Neural cell (in vitro differentiated cells): ENCODE measurements around the gene FARP1.

Experiments used
- CTCF ChIP-seq: fragments of 450-650 bp; IDR thresholded peaks from 2 replicates; pipeline ENCODE4 v1.5.1; 2014; ENCODE audit warnings: antibody characterized with exemption, mild to moderate bottlenecking, moderate library complexity; ENCODE audit not compliant: poor library complexity, severe bottlenecking
- EP300 ChIP-seq: fragments of 450-650 bp; conservative IDR thresholded peaks from 2 replicates; pipeline ENCODE4 v1.6.1; 2014; ENCODE audit warnings: antibody characterized with exemption, mild to moderate bottlenecking, moderate library complexity; ENCODE audit not compliant: poor library complexity, severe bottlenecking
- EZH2 ChIP-seq: fragments of 200-600, 300-800 bp; shearing (Covaris generic), sonication (generic); IDR thresholded peaks from 2 replicates; pipeline ENCODE4 v1.6.1; 2014; ENCODE audit warnings: antibody characterized with exemption, low read length, borderline replicate concordance, mild to moderate bottlenecking; ENCODE audit not compliant: insufficient read depth, poor library complexity, severe bottlenecking
- MXI1 ChIP-seq: fragments of 450-650 bp; conservative IDR thresholded peaks from 2 replicates; pipeline ENCODE4 v1.6.1; 2014; ENCODE audit warnings: antibody characterized with exemption, mild to moderate bottlenecking; ENCODE audit not compliant: poor library complexity, severe bottlenecking
- POLR2AphosphoS5 ChIP-seq: IDR thresholded peaks from 2 replicates; pipeline ENCODE4 v1.6.1; 2012

GRCh38 chr13:98298599-98298998 lies 155.7 kb downstream of the FARP1 start:
- no peak for TF ChIP-seq EP300
- TF ChIP-seq CTCF: no peak
- no peak for TF ChIP-seq MXI1
- no peak for TF ChIP-seq EZH2
- no peak for TF ChIP-seq POLR2AphosphoS5
